A549 (cell line): ENCODE data around the gene ARID1B. TPM values are rescaled to one million over a fixed set of nuclear protein-coding genes. Genes with fewer than 3 reads are reported as not detected.
A peak's percentile ranks its signal among the peaks of the same experiment; 100 is the strongest.

Experiments used
- ATAC-seq, 2 experiments: fragments of 200-7000 bp in 1 of 2; fragments of >200 bp in 1 of 2; cut with Nextera tagmentation in 1 of 2; cut with Tn5 transposase in 1 of 2; 3 replicates each; pipeline versions ENCODE4 v1.8.0 to v1.9.1; 2018 to 2020; ENCODE audit warnings: mild to moderate bottlenecking in 1 of 2, moderate library complexity in 1 of 2
- CTCF ChIA-PET: fragments of 300-600 bp; sonication (Branson Sonifier 250); formaldehyde crosslinking; extraction: SDS; loops from one replicate; lab custom pipeline; 2021; ENCODE audit warnings: antibody characterized with exemption, inconsistent platforms; lab: Yijun Ruan, JAX
- POLR2A ChIA-PET: fragments of 350-600 bp; formaldehyde crosslinking; extraction: SDS; loops from one replicate; lab custom pipeline; 2021; ENCODE audit warnings: antibody characterized with exemption, inconsistent platforms; lab: Yijun Ruan, JAX
- DNase-seq, 2 experiments: peaks; one replicate each; pipeline versions ENCODE4 v3.0.0 to v3.0.0-alpha.2; 2011 to 2016; ENCODE audit warnings: low read depth in 1 of 2, low spot score in 1 of 2
- FAIRE-seq: peaks from 2 replicates; lab custom pipeline; 2011; peaks lifted over from hg19 to GRCh38; lab: Jason Lieb, UNC
- H3K27ac ChIP-seq, 2 experiments: fragments of >200 bp; sonication (Bioruptor Twin); formaldehyde crosslinking; 3 replicates each; pipeline ENCODE4 v1.5.1; 2016 to 2017
- H3K4me1 ChIP-seq: fragments of >200 bp; sonication (Bioruptor Twin); formaldehyde crosslinking; 3 replicates; pipeline ENCODE4 v1.6.1; 2016
- H3K4me2 ChIP-seq: fragments of >200 bp; sonication (Bioruptor Twin); formaldehyde crosslinking; 3 replicates; pipeline ENCODE4 v1.6.1; 2016
- H3K4me3 ChIP-seq: fragments of >200 bp; sonication (Bioruptor Twin); formaldehyde crosslinking; 3 replicates; pipeline ENCODE4 v1.5.1; 2016
- H3K9me3 ChIP-seq: fragments of >200 bp; sonication (Bioruptor Twin); formaldehyde crosslinking; 3 replicates; pipeline ENCODE4 v1.6.1; 2016
- ATOH8 ChIP-seq: fragments of 250-450 bp; sonication (Bioruptor Pico); IDR thresholded peaks from 2 replicates; pipeline ENCODE4 v1.5.0; 2020; ENCODE audit warnings: low read depth, mild to moderate bottlenecking, moderate library complexity
- CBX2 ChIP-seq: fragments of 200-600 bp; sonication (generic); IDR thresholded peaks from 2 replicates; pipeline ENCODE4 v1.6.1; 2016; ENCODE audit warnings: low read depth, mild to moderate bottlenecking, borderline replicate concordance
- CBX8 ChIP-seq: fragments of 200-600 bp; sonication (generic); IDR thresholded peaks from 2 replicates; pipeline ENCODE4 v1.6.1; 2016
- CHD2 ChIP-seq: fragments of 150-350 bp; IDR thresholded peaks from 2 replicates; pipeline ENCODE4 v1.6.1; 2014; ENCODE audit warnings: low read length; ENCODE audit not compliant: partially characterized antibody
- CTCF ChIP-seq: fragments of >200 bp; sonication (Bioruptor Twin); formaldehyde crosslinking; IDR thresholded peaks from 3 replicates; pipeline ENCODE4 v1.5.1; 2016
- E2F6 ChIP-seq: IDR thresholded peaks from 2 replicates; pipeline ENCODE4 v1.6.1; 2012; ENCODE audit warnings: low read depth, borderline replicate concordance
- FOSL2 ChIP-seq, 2 experiments: fragments of 450-650 bp in 1 of 2; fragments of >200 bp in 1 of 2; sonication (Bioruptor Twin) in 1 of 2; formaldehyde crosslinking; IDR thresholded peaks; 2 replicates each; pipeline versions ENCODE4 v1.5.0 to v1.6.1; 2016 to 2020; ENCODE audit warnings: mild to moderate bottlenecking in 1 of 2, moderate library complexity in 1 of 2
- FOXS1 ChIP-seq: fragments of 250-450 bp; sonication (Bioruptor Pico); IDR thresholded peaks from 2 replicates; pipeline ENCODE4 v1.5.0; 2020; ENCODE audit warnings: mild to moderate bottlenecking, moderate library complexity
- GATA3 ChIP-seq: IDR thresholded peaks from 2 replicates; pipeline ENCODE4 v1.6.1; 2012; ENCODE audit warnings: borderline replicate concordance
- HMGXB4 ChIP-seq: fragments of 250-450 bp; sonication (Bioruptor Pico); IDR thresholded peaks from 2 replicates; pipeline ENCODE4 v1.5.0; 2021; ENCODE audit warnings: mild to moderate bottlenecking, moderate library complexity, borderline replicate concordance
- HOXB5 ChIP-seq: fragments of 250-450 bp; sonication (Bioruptor Pico); IDR thresholded peaks from 2 replicates; pipeline ENCODE4 v1.5.0; 2020; ENCODE audit warnings: mild to moderate bottlenecking, moderate library complexity
- MYC ChIP-seq: IDR thresholded peaks from 2 replicates; pipeline ENCODE4 v1.6.1; 2012; ENCODE audit warnings: mild to moderate bottlenecking, inconsistent platforms, low read length, improper control_type of control experiment, borderline replicate concordance
- NFE2L2 ChIP-seq: fragments of 150-350 bp; conservative IDR thresholded peaks from 2 replicates; pipeline ENCODE4 v1.6.1; 2014; ENCODE audit warnings: low read length
- NR3C1 ChIP-seq: fragments of >200 bp; sonication (Bioruptor Twin); formaldehyde crosslinking; IDR thresholded peaks from 3 replicates; pipeline ENCODE4 v1.6.1; 2017
- POLR2A ChIP-seq: IDR thresholded peaks from 2 replicates; pipeline ENCODE4 v1.6.1; 2012; ENCODE audit warnings: mild to moderate bottlenecking, low read length
- RARB ChIP-seq: fragments of 250-450 bp; sonication (Bioruptor Pico); IDR thresholded peaks from 2 replicates; pipeline ENCODE4 v1.8.0; 2021; ENCODE audit warnings: mild to moderate bottlenecking, moderate library complexity
- SREBF2 ChIP-seq: fragments of 450-650 bp; IDR thresholded peaks from 2 replicates; pipeline ENCODE4 v1.6.1; 2014; ENCODE audit warnings: mild to moderate bottlenecking, moderate library complexity
- TFCP2L1 ChIP-seq: fragments of 250-450 bp; sonication (Bioruptor Pico); IDR thresholded peaks from 2 replicates; pipeline ENCODE4 v1.5.0; 2021; ENCODE audit warnings: mild to moderate bottlenecking
- ZSCAN20 ChIP-seq: fragments of 250-450 bp; sonication (Bioruptor Pico); IDR thresholded peaks from 2 replicates; pipeline ENCODE4 v1.8.0; 2022; ENCODE audit warnings: mild to moderate bottlenecking, moderate library complexity
- WGBS: methylation state at CpG from one replicate; pipeline ENCODE4 v1.1.6; 2017; ENCODE audit errors: missing lambda C conversion rate; 5-methylcytosine and 5-hydroxymethylcytosine counted together
- polyA plus RNA-seq, 4 experiments: library from polyadenylated mRNA; depleted of rRNA in 3 of 4; stranded (reverse); fragments of >200 nt; fragmentation: RNase III in 1 of 4; extraction: RNeasy Plus Mini Kit Qiagen cat#74134 plus additional on column Dnase treatment in 1 of 4; gene quantifications; 2 replicates in 3 of 4; 3 replicates in 1 of 4; pipeline ENCODE4 v1.2.3, GENCODE V29; 2011 to 2017
- TF ChIP-seq, protein P1 (sequence below): fragments of 150-350 bp; IDR thresholded peaks from 2 replicates; pipeline ENCODE4 v1.6.1; 2014; ENCODE audit warnings: low read depth, mild to moderate bottlenecking, low read length

ARID1B gene
- polyA plus RNA-seq, 2 of the 4 experiments (the other 2 are of a cell fraction): 13.5 to 16.3 TPM

GRCh38 chr6:156816505-156816904 is 39.3 kb downstream of the ARID1B start:
- Histone ChIP-seq H3K27ac (no peak overlapping the region; a peak in 1 of 6 replicates), H3K4me1 (peaks cover 33% of the 10 kb centered on the region), H3K4me3 (no peak overlapping the region), H3K9me3 (no peaks in the 10 kb centered on the region), H3K4me2 (peak overlapping the region; percentile 30; the same call in 2 of the 3 replicates)
- TF ChIP-seq CBX8: no peak
- TF ChIP-seq FOXS1 (CRISPR knock-in tag): no peak
- TF ChIP-seq ZSCAN20 (CRISPR knock-in tag): no peak
- no peak for TF ChIP-seq SREBF2
- no peak for TF ChIP-seq FOSL2 (IDR thresholded peaks at IDR 0.05)
- TF ChIP-seq FOSL2 (CRISPR knock-in tag; IDR thresholded peaks at IDR 0.05): no peak
- TF ChIP-seq, protein P1, sequence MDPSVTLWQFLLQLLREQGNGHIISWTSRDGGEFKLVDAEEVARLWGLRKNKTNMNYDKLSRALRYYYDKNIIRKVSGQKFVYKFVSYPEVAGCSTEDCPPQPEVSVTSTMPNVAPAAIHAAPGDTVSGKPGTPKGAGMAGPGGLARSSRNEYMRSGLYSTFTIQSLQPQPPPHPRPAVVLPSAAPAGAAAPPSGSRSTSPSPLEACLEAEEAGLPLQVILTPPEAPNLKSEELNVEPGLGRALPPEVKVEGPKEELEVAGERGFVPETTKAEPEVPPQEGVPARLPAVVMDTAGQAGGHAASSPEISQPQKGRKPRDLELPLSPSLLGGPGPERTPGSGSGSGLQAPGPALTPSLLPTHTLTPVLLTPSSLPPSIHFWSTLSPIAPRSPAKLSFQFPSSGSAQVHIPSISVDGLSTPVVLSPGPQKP: no peak
- TF ChIP-seq NFE2L2: no peak
- TF ChIP-seq CTCF: no peak
- TF ChIP-seq E2F6: no peak
- no peak for TF ChIP-seq HOXB5 (CRISPR knock-in tag)
- TF ChIP-seq CBX2: no peak
- TF ChIP-seq TFCP2L1 (CRISPR knock-in tag): no peak
- TF ChIP-seq POLR2A: no peak
- no peak for TF ChIP-seq CHD2
- TF ChIP-seq MYC: no peak
- TF ChIP-seq ATOH8 (CRISPR knock-in tag): no peak
- no peak for TF ChIP-seq GATA3
- no peak for TF ChIP-seq RARB (CRISPR knock-in tag)
- TF ChIP-seq HMGXB4 (CRISPR knock-in tag): no peak
- CTCF ChIA-PET: no interaction called here
- DNase-seq (no peak), FAIRE-seq (no peak), ATAC-seq (no peak)
- POLR2A ChIA-PET: no interaction called here
- WGBS: 90% methylated on average over 7 of the region's 7 CpGs

DNA sequence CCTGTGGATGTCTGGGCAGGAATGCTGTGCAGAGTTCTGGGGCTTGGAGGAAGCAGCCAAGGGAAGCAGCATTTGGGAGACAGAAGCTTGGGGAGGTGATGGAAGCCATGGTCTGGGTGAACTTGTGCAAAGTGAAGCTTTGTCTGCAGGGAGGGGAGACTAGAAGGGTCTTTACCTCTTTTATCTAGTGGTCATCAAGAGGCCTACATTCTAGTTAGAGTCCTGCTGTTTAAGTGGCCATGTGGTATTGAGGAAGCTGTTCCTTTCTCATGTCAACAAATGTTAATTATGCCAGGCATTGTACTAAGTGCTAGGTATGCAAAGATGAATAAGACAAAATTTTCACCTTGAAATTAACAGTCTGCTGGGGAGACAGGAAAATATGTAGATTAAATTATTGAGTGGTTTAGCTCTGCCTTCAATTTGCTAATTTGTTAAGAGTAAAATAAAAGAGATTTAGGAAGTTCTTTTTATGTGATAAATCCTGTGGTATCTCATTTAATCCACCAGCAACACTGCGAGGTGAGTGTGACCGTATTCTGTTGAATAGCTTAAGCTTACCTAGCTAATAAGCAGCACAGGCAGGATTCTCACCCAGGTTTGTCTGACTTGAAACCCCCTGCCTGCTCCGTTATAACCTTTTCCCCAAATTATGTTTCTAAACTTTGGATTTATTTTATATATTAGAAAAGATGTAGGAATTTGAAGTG is 43.1 kb downstream of the ARID1B start:
- Histone ChIP-seq H3K4me3 (no peak overlapping the region), H3K27ac (no peak overlapping the region), H3K4me1 (peaks cover 35% of the 10 kb centered on the region), H3K4me2 (no peak overlapping the region), H3K9me3 (no peaks in the 10 kb centered on the region)
- DNase-seq: no peak
- ChIA-PET POLR2A (no interaction called here), CTCF (interaction anchor here (0.8 to 1.6 kb wide), 3 partner anchors 8 to 46 kb away, joined by 3 to 4 read pairs (median 3); no protein-coding TSS in a partner anchor)
- no peak for ATAC-seq
- 92% methylated on average over 3 of the region's 3 CpGs for WGBS
- TF ChIP-seq NR3C1: no peak
- FAIRE-seq: no peak
